GM12878 (cell line): ENCODE results near the gene FAM222B. TPM values are rescaled to one million over a fixed set of nuclear protein-coding genes. Genes with fewer than 3 reads are reported as not detected.

Source experiments
- ATAC-seq: fragments of 200-7000 bp; cut with Tn5 transposase; 3 replicates; pipeline ENCODE4 v1.9.1; 2020; ENCODE audit warnings: mild to moderate bottlenecking, moderate library complexity
- BruUV-seq: library from RNA; stranded (reverse); fragments of 400-500 nt; replicated peaks from 2 replicates; lab custom pipeline; 2021; lab: Mats Ljungman, UMichigan
- CTCF ChIA-PET: fragments of 300-600 bp; sonication (Branson Sonifier 250); formaldehyde crosslinking; extraction: SDS; loops from one replicate; lab custom pipeline; 2021; ENCODE audit warnings: inconsistent platforms; lab: Yijun Ruan, JAX
- POLR2A ChIA-PET: fragments of 350-600 bp; formaldehyde crosslinking; extraction: SDS; loops from one replicate; lab custom pipeline; 2021; ENCODE audit warnings: inconsistent platforms; lab: Charles Lee
- RAD21 ChIA-PET: fragments of 300-600 bp; sonication (Branson Sonifier 250); formaldehyde crosslinking; loops from one replicate; lab custom pipeline; 2023; ENCODE audit warnings: antibody characterized with exemption; ENCODE audit not compliant: unreplicated experiment; lab: Charles Lee
- SMC1A ChIA-PET: fragments of 300-600 bp; sonication (Branson Sonifier 250); formaldehyde crosslinking; loops from one replicate; lab custom pipeline; 2023; ENCODE audit not compliant: unreplicated experiment, uncharacterized antibody; lab: Charles Lee
- DNase-seq: peaks from one replicate; pipeline ENCODE4 v3.0.0-alpha.2; 2011; ENCODE audit warnings: low read depth, low spot score
- FAIRE-seq: peaks from 3 replicates; lab custom pipeline; 2011; peaks lifted over from hg19 to GRCh38; lab: Jason Lieb, UNC
- H2AFZ ChIP-seq: 2 replicates; pipeline ENCODE4 v1.6.0; 2011; ENCODE audit warnings: low read depth, low read length, control low read depth; ENCODE audit not compliant: control insufficient read depth
- H3K27ac ChIP-seq: 2 replicates; pipeline ENCODE4 v1.5.1; 2011; ENCODE audit warnings: control low read depth; ENCODE audit not compliant: control insufficient read depth, insufficient read depth
- H3K27me3 ChIP-seq, 2 experiments: replicated peaks in 1 of 2; 2 replicates each; pipeline versions ENCODE4 v1.6.0 to v1.6.1; 2011; ENCODE audit warnings: low read length in 1 of 2; ENCODE audit not compliant: control insufficient read depth in 2 of 2, insufficient read depth in 2 of 2
- H3K36me3 ChIP-seq, 2 experiments: 2 replicates each; pipeline ENCODE4 v1.5.1; 2011; ENCODE audit warnings: low read length in 1 of 2; ENCODE audit not compliant: control insufficient read depth in 2 of 2, insufficient read depth in 2 of 2
- H3K4me1 ChIP-seq: 2 replicates; pipeline ENCODE4 v1.6.1; 2011; ENCODE audit warnings: mild to moderate bottlenecking, low read length, moderate library complexity, mixed read lengths; ENCODE audit not compliant: control insufficient read depth, insufficient read depth
- H3K4me2 ChIP-seq: 2 replicates; pipeline ENCODE4 v1.6.0; 2011; ENCODE audit warnings: control low read depth; ENCODE audit not compliant: control insufficient read depth, insufficient read depth
- H3K4me3 ChIP-seq: fragments of 200-600 bp; sonication (generic); 2 replicates; pipeline ENCODE4 v1.5.1; 2016
- H3K79me2 ChIP-seq: 2 replicates; pipeline ENCODE4 v1.6.0; 2011; ENCODE audit warnings: low read length; ENCODE audit not compliant: control insufficient read depth, insufficient read depth
- H3K9ac ChIP-seq: 2 replicates; pipeline ENCODE4 v1.8.0; 2011; ENCODE audit warnings: low read length, control low read depth, mixed read lengths; ENCODE audit not compliant: control insufficient read depth, insufficient read depth
- H3K9me3 ChIP-seq: replicated peaks from 3 replicates; pipeline ENCODE4 v1.5.1; 2011; ENCODE audit warnings: mild to moderate bottlenecking, low read length; ENCODE audit not compliant: control insufficient read depth, insufficient read depth
- H4K20me1 ChIP-seq: 2 replicates; pipeline ENCODE4 v1.6.0; 2011; ENCODE audit not compliant: control insufficient read depth, insufficient read depth
- CEBPB ChIP-seq, 2 experiments: fragments of 150-350 bp in 1 of 2; IDR thresholded peaks; 2 replicates each; pipeline ENCODE4 v1.6.1; 2012 to 2014; ENCODE audit warnings: low read depth in 2 of 2, low read length in 2 of 2, borderline replicate concordance in 1 of 2, inconsistent platforms in 1 of 2
- LARP7 ChIP-seq: fragments of 450-650 bp; IDR thresholded peaks from 2 replicates; pipeline ENCODE4 v1.6.1; 2017; ENCODE audit warnings: mild to moderate bottlenecking
- MTA3 ChIP-seq: IDR thresholded peaks from 2 replicates; pipeline ENCODE4 v1.6.1; 2012; ENCODE audit warnings: low read length, inconsistent platforms, borderline replicate concordance
- PAX8 ChIP-seq: fragments of 450-650 bp; IDR thresholded peaks from 2 replicates; pipeline ENCODE4 v1.6.1; 2017; ENCODE audit warnings: mild to moderate bottlenecking, moderate library complexity
- POLR2AphosphoS5 ChIP-seq: IDR thresholded peaks from 2 replicates; pipeline ENCODE4 v1.6.1; 2011; ENCODE audit warnings: mild to moderate bottlenecking, low read length, inconsistent platforms
- SREBF1 ChIP-seq: IDR thresholded peaks from 2 replicates; pipeline ENCODE4 v1.6.1; 2012; ENCODE audit warnings: mild to moderate bottlenecking, low read length
- WRNIP1 ChIP-seq: IDR thresholded peaks from 2 replicates; pipeline ENCODE4 v1.6.1; 2011; ENCODE audit warnings: low read depth, low read length, improper control_type of control experiment, borderline replicate concordance
- WGBS: methylation state at CpG from one replicate; pipeline ENCODE4 v1.1.6; 2016; ENCODE audit warnings: low lambda C conversion rate; ENCODE audit not compliant: insufficient replicate concordance, insufficient coverage; ENCODE audit errors: missing lambda C conversion rate; 5-methylcytosine and 5-hydroxymethylcytosine counted together
- in situ Hi-C: fragments of 300-500 bp; cut with MboI; formaldehyde crosslinking; loops from 9 replicates; pipeline ENCODE4 v1.14.3; 2018; ENCODE audit warnings: mixed read lengths
- intact Hi-C: fragments of 100-400 bp; cut with micrococcal nuclease; formaldehyde crosslinking; loops from one replicate; pipeline ENCODE4 v1.14.2; 2022; ENCODE audit not compliant: unreplicated experiment
- polyA plus RNA-seq, 11 experiments: library from polyadenylated mRNA; depleted of rRNA in 4 of 11; unstranded in 6 of 11; stranded (reverse) in 5 of 11; fragments of >200 nt; fragmentation: Nextera tagmentation in 4 of 11; fragmentation: Illumina TruSeq in 1 of 11; extraction: Ambion mirVana in 4 of 11; extraction: Trizol in 1 of 11; gene quantifications; 1 replicate in 1 of 11; 2 replicates in 10 of 11; pipeline versions ENCODE4 v1.2.1 to v1.2.3, GENCODE V29; 2011 to 2016; ENCODE audit warnings: inconsistent platforms in 2 of 11, missing spikeins in 2 of 11, low read depth in 1 of 11
- total RNA-seq, 4 experiments: library from RNA; depleted of rRNA in 3 of 4; stranded (reverse); fragments of >200 nt in 3 of 4; fragmentation: Illumina TruSeq in 1 of 4; extraction: Trizol in 1 of 4; gene quantifications; 2 replicates each; pipeline versions ENCODE4 v1.2.1 to v1.2.3, GENCODE V29; 2013 to 2021
- TF ChIP-seq, protein P1 (sequence below): IDR thresholded peaks from 2 replicates; pipeline ENCODE4 v1.6.1; 2011; ENCODE audit warnings: borderline replicate concordance, low read depth, mild to moderate bottlenecking, moderate library complexity, mixed read lengths, low read length; ENCODE audit not compliant: insufficient read depth; ENCODE audit errors: extremely low read length

Gene FAM222B
- total and polyA plus RNA-seq, 10 of the 15 experiments (the other 5 are each of a cell fraction or from before 2014, with no cell fraction given): 2.8 to 18.3 (median 6.4) TPM

DNA sequence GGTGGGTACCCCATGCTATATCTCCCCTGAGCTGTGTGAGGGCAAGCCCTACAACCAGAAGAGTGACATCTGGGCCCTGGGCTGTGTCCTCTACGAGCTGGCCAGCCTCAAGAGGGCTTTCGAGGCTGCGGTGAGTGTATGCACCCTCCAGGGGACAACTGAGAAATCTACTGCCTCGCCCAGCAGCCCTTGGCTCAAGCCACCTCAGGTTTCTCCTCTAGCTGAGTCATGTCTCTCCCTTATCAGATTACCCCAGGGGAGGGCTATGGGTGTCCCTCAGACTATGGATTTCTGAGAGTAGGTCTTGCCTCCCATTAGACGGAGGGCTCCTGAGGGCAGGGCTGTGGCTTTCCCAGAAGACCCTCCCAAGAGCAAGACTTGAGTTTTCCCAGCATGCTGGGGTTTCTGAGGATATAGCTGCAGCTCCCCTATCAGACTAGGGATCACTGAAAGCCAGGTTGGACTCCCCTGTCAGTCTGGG is 107.3 kb downstream of the FAM222B start:
- 29% methylated on average over 5 of the region's 5 CpGs for WGBS

More for the DNA sequence above, 107.3 kb downstream of the FAM222B start:
- ChIA-PET CTCF (interaction anchor here (1.2 to 1.4 kb wide), 3 partner anchors 9 to 28 kb away, joined by 3 to 10 read pairs (median 5); no protein-coding TSS in a partner anchor), POLR2A (interaction anchor here (0.6 to 17.2 kb wide), 6 partner anchors 9 to 215 kb away, joined by 3 to 485 read pairs (median 4); partner anchors contain the start of genes RPL23A, TLCD1 and TRAF4), SMC1A (no interaction called here), RAD21 (interaction anchor here (0.6 to 1.3 kb wide), 2 partner anchors 10 to 157 kb away, joined by 3 read pairs; no protein-coding TSS in a partner anchor)
- Histone ChIP-seq H3K9ac (no peak overlapping the region), H3K27ac (no peak overlapping the region; the same call in 1 of the 2 replicates), H3K9me3 (peaks cover 6% of the 10 kb centered on the region; the same call in 2 of the 3 replicates), H2AFZ (no peak overlapping the region), H3K36me3 (peaks cover 0 to 3% of the 10 kb centered on the region in 2 experiments; a peak in 2 of 4 replicates), H3K27me3 (no peaks in the 10 kb centered on the region), H3K4me2 (no peak overlapping the region), H4K20me1 (no peaks in the 10 kb centered on the region), H3K79me2 (peaks cover 16% of the 10 kb centered on the region), H3K4me3 (no peak overlapping the region)
- intact Hi-C loops: no loop called here
- ATAC-seq (no peak), DNase-seq (no peak), FAIRE-seq (no peak)
- BruUV-seq: no TSS peak
- in situ Hi-C loops: loop anchor here (25.0 kb wide), 1 partner anchor 1273 kb away; the partner anchor contains the start of gene KSR1
- no peak for TF ChIP-seq CEBPB (IDR thresholded peaks at IDR 0.05; ENCODE audit: borderline replicate concordance in 1 of 2, low read depth in 2 of 2, low read length in 2 of 2)
- no peak for TF ChIP-seq SREBF1
- no peak for TF ChIP-seq MTA3
- TF ChIP-seq, protein P1, sequence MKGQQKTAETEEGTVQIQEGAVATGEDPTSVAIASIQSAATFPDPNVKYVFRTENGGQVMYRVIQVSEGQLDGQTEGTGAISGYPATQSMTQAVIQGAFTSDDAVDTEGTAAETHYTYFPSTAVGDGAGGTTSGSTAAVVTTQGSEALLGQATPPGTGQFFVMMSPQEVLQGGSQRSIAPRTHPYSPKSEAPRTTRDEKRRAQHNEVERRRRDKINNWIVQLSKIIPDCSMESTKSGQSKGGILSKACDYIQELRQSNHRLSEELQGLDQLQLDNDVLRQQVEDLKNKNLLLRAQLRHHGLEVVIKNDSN: no peak
- no peak for TF ChIP-seq PAX8
- no peak for TF ChIP-seq LARP7
- TF ChIP-seq POLR2AphosphoS5: no peak
- TF ChIP-seq WRNIP1: no peak
- TF ChIP-seq, all 136 proteins: peak for 0
- H3K4me1 ChIP-seq: peaks cover 50% of the 10 kb centered on the region
